WTC11 (cell line): ENCODE measurements around the gene FBXL16. TPM values are rescaled to one million over a fixed set of nuclear protein-coding genes. Genes with fewer than 3 reads are reported as not detected.
A peak's percentile ranks its signal among the peaks of the same experiment; 100 is the strongest.

Experiments used
- ATAC-seq: fragments of 200-7000 bp; cut with Tn5 transposase; 2 replicates; pipeline ENCODE4 v1.10.0; 2021; ENCODE audit warnings: mild to moderate bottlenecking, moderate library complexity
- CTCF ChIA-PET: fragments of 300-600 bp; sonication (Branson Sonifier 250); formaldehyde crosslinking; loops from one replicate; lab custom pipeline; 2021; ENCODE audit warnings: antibody characterized with exemption; lab: Charles Lee
- POLR2A ChIA-PET: fragments of 350-600 bp; sonication (Branson Sonifier 250); formaldehyde crosslinking; loops from one replicate; lab custom pipeline; 2021; ENCODE audit warnings: antibody characterized with exemption; lab: Charles Lee
- DNase-seq: peaks from one replicate; pipeline ENCODE4 v3.0.0; 2021; ENCODE audit warnings: low spot score
- H3K27ac Mint-ChIP-seq: 2 replicates; pipeline ENCODE4 v1.8.0; 2021; ENCODE audit warnings: mixed read lengths
- H3K27me3 Mint-ChIP-seq: 2 replicates; pipeline ENCODE4 v1.8.0; 2021; ENCODE audit warnings: low read depth, mild to moderate bottlenecking, moderate library complexity, mixed read lengths
- H3K36me3 Mint-ChIP-seq: 2 replicates; pipeline ENCODE4 v1.8.0; 2021; ENCODE audit warnings: mixed read lengths
- H3K4me1 Mint-ChIP-seq: 2 replicates; pipeline ENCODE4 v1.8.0; 2022; ENCODE audit warnings: mixed read lengths
- H3K4me3 Mint-ChIP-seq: 2 replicates; pipeline ENCODE4 v1.8.0; 2021; ENCODE audit warnings: mild to moderate bottlenecking, moderate library complexity, mixed read lengths
- H3K9me3 Mint-ChIP-seq: 2 replicates; pipeline ENCODE4 v1.8.0; 2021; ENCODE audit warnings: mixed read lengths
- CBFB ChIP-seq: sonication (generic); formaldehyde crosslinking; IDR thresholded peaks from 2 replicates; pipeline ENCODE4 v1.8.1; 2022; ENCODE audit warnings: mild to moderate bottlenecking, low read depth, missing genetic modification reagents
- ELF4 ChIP-seq: sonication (generic); formaldehyde crosslinking; IDR thresholded peaks from 2 replicates; pipeline ENCODE4 v1.8.1; 2022; ENCODE audit warnings: low read depth, mild to moderate bottlenecking, moderate library complexity, missing genetic modification reagents
- FOXK1 ChIP-seq: sonication (generic); formaldehyde crosslinking; IDR thresholded peaks from 2 replicates; pipeline ENCODE4 v1.8.0; 2022; ENCODE audit warnings: mild to moderate bottlenecking, moderate library complexity, missing genetic modification reagents
- FOXP1 ChIP-seq: sonication (generic); formaldehyde crosslinking; IDR thresholded peaks from 2 replicates; pipeline ENCODE4 v1.8.0; 2022; ENCODE audit warnings: missing genetic modification reagents, mild to moderate bottlenecking, moderate library complexity, borderline replicate concordance
- GABPB1 ChIP-seq: sonication (generic); formaldehyde crosslinking; IDR thresholded peaks from 2 replicates; pipeline ENCODE4 v1.8.1; 2023; ENCODE audit warnings: mild to moderate bottlenecking, missing genetic modification reagents
- IRF2 ChIP-seq: sonication (generic); formaldehyde crosslinking; IDR thresholded peaks from 2 replicates; pipeline ENCODE4 v1.8.0; 2022; ENCODE audit warnings: low read depth, missing genetic modification reagents, borderline replicate concordance
- KAT7 ChIP-seq: sonication (generic); formaldehyde crosslinking; IDR thresholded peaks from 2 replicates; pipeline ENCODE4 v1.8.1; 2023; ENCODE audit warnings: missing genetic modification reagents, mild to moderate bottlenecking, borderline replicate concordance
- MXD4 ChIP-seq: fragments of 250-450 bp; sonication (Bioruptor Pico); IDR thresholded peaks from 2 replicates; pipeline ENCODE4 v1.8.0; 2021; ENCODE audit warnings: mild to moderate bottlenecking, moderate library complexity, borderline replicate concordance
- NFYB ChIP-seq: sonication (generic); formaldehyde crosslinking; conservative IDR thresholded peaks from 2 replicates; pipeline ENCODE4 v1.8.0; 2022; ENCODE audit warnings: low read depth, missing genetic modification reagents
- NR2C2 ChIP-seq: sonication (generic); formaldehyde crosslinking; IDR thresholded peaks from 2 replicates; pipeline ENCODE4 v1.8.0; 2022; ENCODE audit warnings: mild to moderate bottlenecking, missing genetic modification reagents
- OVOL2 ChIP-seq: fragments of 250-450 bp; sonication (Bioruptor Pico); IDR thresholded peaks from 2 replicates; pipeline ENCODE4 v1.9.0; 2021; ENCODE audit warnings: mild to moderate bottlenecking, borderline replicate concordance
- PRRX2 ChIP-seq: fragments of 250-450 bp; sonication (Bioruptor Pico); IDR thresholded peaks from 2 replicates; pipeline ENCODE4 v1.8.0; 2021; ENCODE audit warnings: mild to moderate bottlenecking
- SMAD4 ChIP-seq: sonication (generic); formaldehyde crosslinking; IDR thresholded peaks from 2 replicates; pipeline ENCODE4 v1.8.0; 2022; ENCODE audit warnings: mild to moderate bottlenecking, missing genetic modification reagents
- SOX15 ChIP-seq: fragments of 250-450 bp; sonication (Bioruptor Pico); IDR thresholded peaks from 2 replicates; pipeline ENCODE4 v1.9.0; 2021; ENCODE audit warnings: mild to moderate bottlenecking
- TCF7 ChIP-seq: sonication (generic); formaldehyde crosslinking; IDR thresholded peaks from 2 replicates; pipeline ENCODE4 v1.8.0; 2022; ENCODE audit warnings: mild to moderate bottlenecking, low read depth, missing genetic modification reagents, moderate library complexity
- ZNF121 ChIP-seq: sonication (generic); formaldehyde crosslinking; IDR thresholded peaks from 2 replicates; pipeline ENCODE4 v1.8.0; 2023; ENCODE audit warnings: missing genetic modification reagents
- ZNF138 ChIP-seq: sonication (generic); formaldehyde crosslinking; conservative IDR thresholded peaks from 2 replicates; pipeline ENCODE4 v1.8.1; 2022; ENCODE audit warnings: mild to moderate bottlenecking, moderate library complexity, missing genetic modification reagents
- ZNF219 ChIP-seq: sonication (generic); formaldehyde crosslinking; IDR thresholded peaks from 2 replicates; pipeline ENCODE4 v1.8.0; 2023; ENCODE audit warnings: missing genetic modification reagents, mild to moderate bottlenecking, borderline replicate concordance
- ZNF263 ChIP-seq: sonication (generic); formaldehyde crosslinking; IDR thresholded peaks from 2 replicates; pipeline ENCODE4 v1.8.1; 2022; ENCODE audit warnings: low read depth, mild to moderate bottlenecking, moderate library complexity, missing genetic modification reagents
- total RNA-seq: library from RNA; stranded (reverse); gene quantifications from 3 replicates; pipeline ENCODE4 v1.2.3, GENCODE V29; 2021
- TF ChIP-seq, protein P1 (sequence below): fragments of 250-450 bp; sonication (Bioruptor Pico); conservative IDR thresholded peaks from 2 replicates; pipeline ENCODE4 v1.9.0; 2021; ENCODE audit warnings: mild to moderate bottlenecking
- TF ChIP-seq, protein P2 (sequence below): sonication (generic); formaldehyde crosslinking; IDR thresholded peaks from 2 replicates; pipeline ENCODE4 v1.8.0; 2022; ENCODE audit warnings: mild to moderate bottlenecking, missing genetic modification reagents
- TF ChIP-seq, protein P3 (sequence below): sonication (generic); formaldehyde crosslinking; IDR thresholded peaks from 2 replicates; pipeline ENCODE4 v1.8.1; 2023; ENCODE audit warnings: mild to moderate bottlenecking, missing genetic modification reagents, moderate library complexity
- TF ChIP-seq, protein P4 (sequence below): sonication (generic); formaldehyde crosslinking; IDR thresholded peaks from 2 replicates; pipeline ENCODE4 v1.8.1; 2023; ENCODE audit warnings: mild to moderate bottlenecking, moderate library complexity, missing genetic modification reagents
- TF ChIP-seq, protein P5 (sequence below): sonication (generic); formaldehyde crosslinking; IDR thresholded peaks from 2 replicates; pipeline ENCODE4 v1.8.0; 2023; ENCODE audit warnings: mild to moderate bottlenecking, missing genetic modification reagents

FBXL16 gene
- total RNA-seq, 1 experiment from 2014 or later = 22.7 TPM

DNA sequence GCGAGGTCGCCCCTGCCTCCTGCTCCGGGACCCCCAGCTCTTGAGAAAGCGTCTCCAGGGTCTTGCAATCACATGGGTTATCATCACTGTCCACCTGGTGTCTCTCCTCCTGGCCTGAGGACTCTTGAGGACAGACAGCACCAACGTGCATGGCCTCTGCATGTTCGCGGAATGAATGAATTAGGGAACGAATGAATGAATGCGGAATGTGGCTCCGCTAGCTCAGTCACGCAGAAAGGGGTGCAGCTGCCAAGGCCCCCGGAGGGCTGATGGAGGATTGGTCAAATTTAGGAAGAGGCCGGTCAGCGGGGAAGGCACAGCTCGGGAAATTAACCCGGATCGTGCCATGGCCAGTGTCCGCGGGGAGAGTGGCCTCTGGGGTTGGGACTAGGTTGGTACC lies 3.3 kb downstream of the FBXL16 start:
- Mint-ChIP-seq H3K27me3 (peaks cover 87% of the 10 kb centered on the region), H3K4me1 (no peaks in the 10 kb centered on the region), H3K4me3 (no peak overlapping the region), H3K36me3 (no peaks in the 10 kb centered on the region), H3K27ac (no peak overlapping the region), H3K9me3 (no peaks in the 10 kb centered on the region)
- CTCF ChIA-PET = interaction anchor here (0.6 to 4.5 kb wide), 9 partner anchors 10 to 401 kb away, joined by 3 to 25 read pairs (median 5); partner anchors contain the start of genes ANTKMT, JMJD8 and METRN
- no peak for ATAC-seq
- DNase-seq = no peak
- TF ChIP-seq SOX15 (no peak), PRRX2 (CRISPR knock-in tag) (no peak)
- TF ChIP-seq, protein P1, sequence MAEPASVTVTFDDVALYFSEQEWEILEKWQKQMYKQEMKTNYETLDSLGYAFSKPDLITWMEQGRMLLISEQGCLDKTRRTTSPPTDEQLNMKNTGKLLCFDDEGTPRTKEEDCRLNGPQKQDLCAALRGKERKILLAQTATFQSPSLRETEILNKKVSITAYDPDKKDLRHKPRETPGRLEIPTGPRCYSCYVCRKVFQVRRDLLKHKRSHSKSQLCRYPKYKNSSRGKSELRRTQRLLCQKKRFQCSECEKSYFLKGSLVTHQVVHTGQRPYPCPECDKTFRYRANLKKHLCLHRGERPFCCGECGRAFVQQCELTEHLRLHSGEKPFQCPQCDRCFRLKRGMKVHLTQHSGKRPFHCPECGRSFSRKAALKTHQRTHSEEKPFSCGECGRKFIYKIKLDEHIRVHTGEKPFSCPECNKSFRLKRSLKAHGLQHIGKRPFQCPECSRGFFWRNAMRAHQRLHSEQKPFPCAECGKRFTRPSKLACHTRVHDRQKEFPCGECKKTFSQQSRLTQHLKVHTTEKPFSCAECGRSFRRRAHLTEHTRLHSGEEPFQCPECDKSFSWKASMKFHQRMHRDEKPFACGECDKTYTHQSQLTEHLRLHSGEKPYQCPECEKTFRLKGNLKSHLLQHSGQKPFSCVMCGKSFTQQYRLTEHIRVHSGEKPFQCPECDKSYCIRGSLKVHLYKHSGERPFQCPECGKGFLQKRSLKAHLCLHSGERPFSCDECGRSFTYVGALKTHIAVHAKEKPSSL (CRISPR knock-in tag) = no peak
- POLR2A ChIA-PET = no interaction called here

DNA sequence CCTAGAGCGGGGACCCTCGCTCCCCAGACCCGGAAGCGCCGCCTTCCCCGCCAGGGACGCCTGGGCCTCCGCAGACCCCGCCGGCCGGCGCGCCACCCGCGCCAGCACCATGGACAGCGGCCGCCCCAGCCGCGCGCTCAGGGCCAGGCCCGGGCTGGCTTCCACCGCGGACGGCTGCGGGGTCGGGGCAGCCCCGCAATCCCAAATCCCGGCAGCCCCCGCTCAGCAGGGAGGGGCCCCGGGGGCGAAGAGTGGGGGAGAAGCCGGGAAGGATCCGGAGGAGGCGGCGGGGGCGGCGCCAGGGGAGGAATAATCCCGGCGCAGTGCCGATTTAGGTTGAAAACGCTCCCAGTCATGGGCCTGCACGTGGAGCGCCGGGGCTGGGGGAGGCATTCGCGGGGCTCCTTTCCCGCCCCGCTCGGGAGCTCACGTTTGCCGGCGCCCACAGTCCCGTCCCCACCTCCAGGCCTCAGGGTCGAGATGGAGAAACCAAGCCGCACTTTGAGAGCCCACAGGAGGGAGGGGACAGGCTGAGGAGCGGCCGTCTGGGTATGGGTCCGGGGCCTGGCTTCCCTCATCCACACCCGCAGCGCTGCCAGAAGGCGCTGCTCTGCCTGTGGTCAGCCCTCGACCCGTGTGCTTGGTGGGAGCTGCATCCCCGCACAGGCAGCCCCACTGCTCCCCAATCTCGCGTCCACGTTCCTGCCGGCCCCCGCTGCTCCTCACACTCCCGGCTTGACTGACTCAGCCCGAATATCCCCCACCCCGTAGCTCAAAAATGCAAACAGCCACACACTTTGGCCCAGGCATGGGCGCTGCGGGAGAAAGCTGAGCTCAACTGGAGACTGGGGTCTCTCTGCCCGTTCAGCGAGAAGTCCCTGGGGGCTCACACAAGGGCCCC lies 4.7 kb downstream of the FBXL16 start:
- CTCF ChIA-PET = interaction anchor here (0.9 to 4.5 kb wide), 5 partner anchors 11 to 25 kb away, joined by 3 to 25 read pairs (median 5); partner anchors contain the start of genes CCDC78 and METRN
- no peaks in the 10 kb centered on the region for H3K36me3 Mint-ChIP-seq
- H3K9me3 Mint-ChIP-seq = no peaks in the 10 kb centered on the region
- DNase-seq (peak; percentile 76), ATAC-seq (peak; percentile 72)
- H3K27ac Mint-ChIP-seq = no peak overlapping the region
- H3K4me3 Mint-ChIP-seq = no peak overlapping the region
- peaks cover 82% of the 10 kb centered on the region for H3K27me3 Mint-ChIP-seq
- POLR2A ChIA-PET = no interaction called here
- H3K4me1 Mint-ChIP-seq = no peaks in the 10 kb centered on the region
- TF ChIP-seq, protein P2, sequence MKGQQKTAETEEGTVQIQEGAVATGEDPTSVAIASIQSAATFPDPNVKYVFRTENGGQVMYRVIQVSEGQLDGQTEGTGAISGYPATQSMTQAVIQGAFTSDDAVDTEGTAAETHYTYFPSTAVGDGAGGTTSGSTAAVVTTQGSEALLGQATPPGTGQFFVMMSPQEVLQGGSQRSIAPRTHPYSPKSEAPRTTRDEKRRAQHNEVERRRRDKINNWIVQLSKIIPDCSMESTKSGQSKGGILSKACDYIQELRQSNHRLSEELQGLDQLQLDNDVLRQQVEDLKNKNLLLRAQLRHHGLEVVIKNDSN (CRISPR knock-in tag) = no peak
- TF ChIP-seq, protein P3, sequence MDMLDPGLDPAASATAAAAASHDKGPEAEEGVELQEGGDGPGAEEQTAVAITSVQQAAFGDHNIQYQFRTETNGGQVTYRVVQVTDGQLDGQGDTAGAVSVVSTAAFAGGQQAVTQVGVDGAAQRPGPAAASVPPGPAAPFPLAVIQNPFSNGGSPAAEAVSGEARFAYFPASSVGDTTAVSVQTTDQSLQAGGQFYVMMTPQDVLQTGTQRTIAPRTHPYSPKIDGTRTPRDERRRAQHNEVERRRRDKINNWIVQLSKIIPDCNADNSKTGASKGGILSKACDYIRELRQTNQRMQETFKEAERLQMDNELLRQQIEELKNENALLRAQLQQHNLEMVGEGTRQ = peak; percentile 38; the same call in 1 of the 2 replicates
- TF ChIP-seq SMAD4 (CRISPR knock-in tag) = peak; percentile 89; the same call in 1 of the 2 replicates
- peak; percentile 93 for TF ChIP-seq ZNF219 (CRISPR knock-in tag)
- TF ChIP-seq, protein P4, sequence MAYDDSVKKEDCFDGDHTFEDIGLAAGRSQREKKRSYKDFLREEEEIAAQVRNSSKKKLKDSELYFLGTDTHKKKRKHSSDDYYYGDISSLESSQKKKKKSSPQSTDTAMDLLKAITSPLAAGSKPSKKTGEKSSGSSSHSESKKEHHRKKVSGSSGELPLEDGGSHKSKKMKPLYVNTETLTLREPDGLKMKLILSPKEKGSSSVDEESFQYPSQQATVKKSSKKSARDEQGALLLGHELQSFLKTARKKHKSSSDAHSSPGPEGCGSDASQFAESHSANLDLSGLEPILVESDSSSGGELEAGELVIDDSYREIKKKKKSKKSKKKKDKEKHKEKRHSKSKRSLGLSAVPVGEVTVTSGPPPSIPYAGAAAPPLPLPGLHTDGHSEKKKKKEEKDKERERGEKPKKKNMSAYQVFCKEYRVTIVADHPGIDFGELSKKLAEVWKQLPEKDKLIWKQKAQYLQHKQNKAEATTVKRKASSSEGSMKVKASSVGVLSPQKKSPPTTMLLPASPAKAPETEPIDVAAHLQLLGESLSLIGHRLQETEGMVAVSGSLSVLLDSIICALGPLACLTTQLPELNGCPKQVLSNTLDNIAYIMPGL (CRISPR knock-in tag) = peak; percentile 76; the same call in 1 of the 2 replicates
- no peak; the same call in 1 of the 2 replicates for TF ChIP-seq ZNF138 (CRISPR knock-in tag)
- peak; percentile 70; the same call in 1 of the 2 replicates for TF ChIP-seq ZNF263 (CRISPR knock-in tag)
- peak; percentile 54; the same call in 1 of the 2 replicates for TF ChIP-seq NFYB
- 0 out of 2 replicates have a peak, but pooled peaks have one; percentile 15 for TF ChIP-seq GABPB1
- TF ChIP-seq NR2C2 (CRISPR knock-in tag) = 0 out of 2 replicates have a peak, but pooled peaks have one; percentile 63
- no peak for TF ChIP-seq ZNF121 (CRISPR knock-in tag)
- no peak for TF ChIP-seq OVOL2 (CRISPR knock-in tag)
- TF ChIP-seq FOXK1 = peak; percentile 86
- TF ChIP-seq IRF2 (CRISPR knock-in tag) = 0 out of 2 replicates have a peak, but pooled peaks have one; percentile 75
- TF ChIP-seq FOXP1 (CRISPR knock-in tag) = peak; percentile 98
- TF ChIP-seq ELF4 (CRISPR knock-in tag) = peak; percentile 93
- TF ChIP-seq CBFB = 0 out of 2 replicates have a peak, but pooled peaks have one; percentile 57
- no peak for TF ChIP-seq MXD4 (CRISPR knock-in tag)
- TF ChIP-seq TCF7 (CRISPR knock-in tag) = peak; percentile 93
- TF ChIP-seq KAT7 (CRISPR knock-in tag) = peak; percentile 84; the same call in 1 of the 2 replicates
- TF ChIP-seq, protein P5, sequence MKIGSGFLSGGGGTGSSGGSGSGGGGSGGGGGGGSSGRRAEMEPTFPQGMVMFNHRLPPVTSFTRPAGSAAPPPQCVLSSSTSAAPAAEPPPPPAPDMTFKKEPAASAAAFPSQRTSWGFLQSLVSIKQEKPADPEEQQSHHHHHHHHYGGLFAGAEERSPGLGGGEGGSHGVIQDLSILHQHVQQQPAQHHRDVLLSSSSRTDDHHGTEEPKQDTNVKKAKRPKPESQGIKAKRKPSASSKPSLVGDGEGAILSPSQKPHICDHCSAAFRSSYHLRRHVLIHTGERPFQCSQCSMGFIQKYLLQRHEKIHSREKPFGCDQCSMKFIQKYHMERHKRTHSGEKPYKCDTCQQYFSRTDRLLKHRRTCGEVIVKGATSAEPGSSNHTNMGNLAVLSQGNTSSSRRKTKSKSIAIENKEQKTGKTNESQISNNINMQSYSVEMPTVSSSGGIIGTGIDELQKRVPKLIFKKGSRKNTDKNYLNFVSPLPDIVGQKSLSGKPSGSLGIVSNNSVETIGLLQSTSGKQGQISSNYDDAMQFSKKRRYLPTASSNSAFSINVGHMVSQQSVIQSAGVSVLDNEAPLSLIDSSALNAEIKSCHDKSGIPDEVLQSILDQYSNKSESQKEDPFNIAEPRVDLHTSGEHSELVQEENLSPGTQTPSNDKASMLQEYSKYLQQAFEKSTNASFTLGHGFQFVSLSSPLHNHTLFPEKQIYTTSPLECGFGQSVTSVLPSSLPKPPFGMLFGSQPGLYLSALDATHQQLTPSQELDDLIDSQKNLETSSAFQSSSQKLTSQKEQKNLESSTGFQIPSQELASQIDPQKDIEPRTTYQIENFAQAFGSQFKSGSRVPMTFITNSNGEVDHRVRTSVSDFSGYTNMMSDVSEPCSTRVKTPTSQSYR (CRISPR knock-in tag) = no peak
